Neural progenitor cell (in vitro differentiated cells): Measurements from ENCODE around the gene LRRC8E. TPM values are rescaled to one million over a fixed set of nuclear protein-coding genes. Genes with fewer than 3 reads are reported as not detected.

Source experiments
- DNase-seq: peaks from one replicate; pipeline ENCODE4 v3.0.0-alpha.2; 2016; ENCODE audit warnings: low spot score
- H2AFZ ChIP-seq: fragments of 200-600 bp; sonication (generic); replicated peaks from 2 replicates; pipeline ENCODE4 v1.6.1; 2016; ENCODE audit warnings: antibody characterized with exemption
- H3F3A ChIP-seq: fragments of 200-600 bp; sonication (generic); 2 replicates; pipeline ENCODE4 v1.6.1; 2016; ENCODE audit warnings: antibody characterized with exemption, low read depth
- H3K27ac ChIP-seq: fragments of 200-600 bp; sonication (generic); 2 replicates; pipeline ENCODE4 v1.5.1; 2016; ENCODE audit warnings: mild to moderate bottlenecking
- H3K27me3 ChIP-seq: fragments of 200-600 bp; sonication (generic); 2 replicates; pipeline ENCODE4 v1.6.1; 2016; ENCODE audit warnings: mild to moderate bottlenecking, moderate library complexity
- H3K36me3 ChIP-seq: fragments of 200-600 bp; sonication (generic); 2 replicates; pipeline ENCODE4 v1.5.1; 2016
- H3K4me1 ChIP-seq: fragments of 200-600 bp; sonication (generic); 2 replicates; pipeline ENCODE4 v1.6.1; 2016; ENCODE audit warnings: mixed run types
- H3K4me2 ChIP-seq: fragments of 200-600 bp; sonication (generic); 2 replicates; pipeline ENCODE4 v1.6.1; 2016
- H3K4me3 ChIP-seq: fragments of 200-600 bp; sonication (generic); 2 replicates; pipeline ENCODE4 v1.5.1; 2016
- H3K79me2 ChIP-seq: fragments of 200-600 bp; sonication (generic); 2 replicates; pipeline ENCODE4 v1.6.1; 2016; ENCODE audit warnings: low read depth
- H3K9ac ChIP-seq: fragments of 200-600 bp; sonication (generic); 2 replicates; pipeline ENCODE4 v1.6.1; 2016
- H3K9me3 ChIP-seq: fragments of 200-600 bp; sonication (generic); 2 replicates; pipeline ENCODE4 v1.5.1; 2016; ENCODE audit warnings: low read depth
- H4K20me1 ChIP-seq: fragments of 200-600 bp; sonication (generic); 2 replicates; pipeline ENCODE4 v1.6.1; 2016; ENCODE audit warnings: low read depth
- H3K27ac Mint-ChIP-seq: 3 replicates; pipeline ENCODE4 v1.8.0; 2021; ENCODE audit warnings: mixed read lengths
- H3K27me3 Mint-ChIP-seq: 2 replicates; pipeline ENCODE4 v1.8.0; 2022; ENCODE audit warnings: low read depth, mild to moderate bottlenecking, inconsistent platforms, moderate library complexity, mixed read lengths; ENCODE audit not compliant: insufficient read depth
- H3K36me3 Mint-ChIP-seq: 3 replicates; pipeline ENCODE4 v1.8.0; 2021; ENCODE audit warnings: mixed read lengths
- H3K4me1 Mint-ChIP-seq: 3 replicates; pipeline ENCODE4 v1.8.0; 2021; ENCODE audit warnings: mixed read lengths
- H3K4me3 Mint-ChIP-seq: 3 replicates; pipeline ENCODE4 v1.8.0; 2021; ENCODE audit warnings: mild to moderate bottlenecking, moderate library complexity, mixed read lengths
- H3K9me3 Mint-ChIP-seq: 3 replicates; pipeline ENCODE4 v1.8.0; 2020; ENCODE audit warnings: mixed read lengths
- EZH2 ChIP-seq: fragments of 200-600 bp; sonication (generic); IDR thresholded peaks from 2 replicates; pipeline ENCODE4 v1.6.1; 2017; ENCODE audit warnings: antibody characterized with exemption, mild to moderate bottlenecking, moderate library complexity
- EZH2phosphoT487 ChIP-seq: fragments of 200-600 bp; sonication (generic); IDR thresholded peaks from 2 replicates; pipeline ENCODE4 v1.6.1; 2017; ENCODE audit warnings: antibody characterized with exemption
- total RNA-seq: library from RNA; depleted of rRNA; stranded (reverse); fragments of >200 nt; gene quantifications from 2 replicates; pipeline ENCODE4 v1.2.3, GENCODE V29; 2015; ENCODE audit warnings: low replicate concordance
- TF ChIP-seq, protein P1 (sequence below): fragments of 200-600 bp; sonication (generic); IDR thresholded peaks from 2 replicates; pipeline ENCODE4 v1.5.1; 2017; ENCODE audit warnings: antibody characterized with exemption, mild to moderate bottlenecking

The LRRC8E gene
- total RNA-seq, 1 donor from 2014 or later, result 1.2 TPM

DNA sequence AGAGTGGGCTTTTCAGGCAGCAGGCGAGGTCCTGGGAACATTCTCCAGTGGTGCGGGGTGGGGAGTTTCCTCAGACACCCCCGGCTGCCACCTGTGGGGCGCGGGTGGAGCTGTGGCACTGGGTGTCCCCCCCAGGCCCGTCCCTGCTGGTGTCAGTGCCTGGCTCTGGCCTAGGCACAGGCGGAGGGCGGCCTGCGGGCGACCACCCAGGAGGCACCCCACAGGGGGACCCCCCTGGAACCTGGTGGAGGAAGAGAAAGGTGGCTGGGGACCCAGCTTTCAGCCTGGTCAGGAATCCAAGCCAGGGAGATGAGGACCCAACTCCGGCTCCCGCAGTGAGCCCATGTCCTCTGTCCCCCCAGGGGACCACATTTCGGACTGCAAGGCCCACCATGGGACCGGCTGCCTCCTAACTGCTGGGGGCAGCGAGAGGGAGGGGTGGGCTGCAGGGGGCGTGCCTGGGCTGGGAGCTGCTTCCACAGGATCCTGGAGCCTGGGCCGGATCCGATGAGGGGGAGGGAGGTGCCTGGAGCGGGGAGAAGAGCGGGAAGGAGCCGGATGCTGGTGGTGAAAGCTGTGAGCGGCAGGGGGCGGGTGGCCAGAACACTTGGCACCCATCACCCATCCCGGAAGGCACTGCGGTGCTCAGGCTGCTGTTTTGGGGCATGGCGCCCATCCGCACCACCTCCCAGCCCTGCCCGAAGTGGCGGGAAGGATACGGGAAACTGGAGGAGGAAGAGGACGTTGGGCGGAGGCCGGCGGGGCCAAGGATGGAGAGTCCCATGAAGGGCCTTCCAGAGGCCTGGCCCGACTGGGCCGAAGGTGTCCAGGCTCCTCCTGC is 43.1 kb downstream of the LRRC8E start:
- H3K9ac ChIP-seq, result no peak overlapping the region
- TF ChIP-seq EZH2phosphoT487, result no peak
- TF ChIP-seq, protein P1, sequence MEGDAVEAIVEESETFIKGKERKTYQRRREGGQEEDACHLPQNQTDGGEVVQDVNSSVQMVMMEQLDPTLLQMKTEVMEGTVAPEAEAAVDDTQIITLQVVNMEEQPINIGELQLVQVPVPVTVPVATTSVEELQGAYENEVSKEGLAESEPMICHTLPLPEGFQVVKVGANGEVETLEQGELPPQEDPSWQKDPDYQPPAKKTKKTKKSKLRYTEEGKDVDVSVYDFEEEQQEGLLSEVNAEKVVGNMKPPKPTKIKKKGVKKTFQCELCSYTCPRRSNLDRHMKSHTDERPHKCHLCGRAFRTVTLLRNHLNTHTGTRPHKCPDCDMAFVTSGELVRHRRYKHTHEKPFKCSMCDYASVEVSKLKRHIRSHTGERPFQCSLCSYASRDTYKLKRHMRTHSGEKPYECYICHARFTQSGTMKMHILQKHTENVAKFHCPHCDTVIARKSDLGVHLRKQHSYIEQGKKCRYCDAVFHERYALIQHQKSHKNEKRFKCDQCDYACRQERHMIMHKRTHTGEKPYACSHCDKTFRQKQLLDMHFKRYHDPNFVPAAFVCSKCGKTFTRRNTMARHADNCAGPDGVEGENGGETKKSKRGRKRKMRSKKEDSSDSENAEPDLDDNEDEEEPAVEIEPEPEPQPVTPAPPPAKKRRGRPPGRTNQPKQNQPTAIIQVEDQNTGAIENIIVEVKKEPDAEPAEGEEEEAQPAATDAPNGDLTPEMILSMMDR, result no peak
- no peak for TF ChIP-seq EZH2
- no peaks in the 10 kb centered on the region for H3K27me3 ChIP-seq
- no peak overlapping the region for H3K4me3 Mint-ChIP-seq
- no peaks in the 10 kb centered on the region for H3K4me1 ChIP-seq
- H3K9me3 Mint-ChIP-seq, result no peaks in the 10 kb centered on the region
- peaks cover 4% of the 10 kb centered on the region for H3K27me3 Mint-ChIP-seq
- no peak overlapping the region for H3K27ac ChIP-seq
- H2AFZ ChIP-seq, result no peak overlapping the region
- peaks cover 6% of the 10 kb centered on the region for H3K36me3 Mint-ChIP-seq
- peaks cover 23% of the 10 kb centered on the region for H3F3A ChIP-seq
- DNase-seq, result no peak
- H3K36me3 ChIP-seq, result no peaks in the 10 kb centered on the region
- H3K4me1 Mint-ChIP-seq, result peaks cover 12% of the 10 kb centered on the region
- H3K79me2 ChIP-seq, result no peaks in the 10 kb centered on the region
- H3K4me3 ChIP-seq, result no peak overlapping the region
- no peaks in the 10 kb centered on the region for H3K9me3 ChIP-seq
- no peak overlapping the region for H3K4me2 ChIP-seq
- peaks cover 19% of the 10 kb centered on the region for H4K20me1 ChIP-seq
- H3K27ac Mint-ChIP-seq, result no peak overlapping the region

DNA sequence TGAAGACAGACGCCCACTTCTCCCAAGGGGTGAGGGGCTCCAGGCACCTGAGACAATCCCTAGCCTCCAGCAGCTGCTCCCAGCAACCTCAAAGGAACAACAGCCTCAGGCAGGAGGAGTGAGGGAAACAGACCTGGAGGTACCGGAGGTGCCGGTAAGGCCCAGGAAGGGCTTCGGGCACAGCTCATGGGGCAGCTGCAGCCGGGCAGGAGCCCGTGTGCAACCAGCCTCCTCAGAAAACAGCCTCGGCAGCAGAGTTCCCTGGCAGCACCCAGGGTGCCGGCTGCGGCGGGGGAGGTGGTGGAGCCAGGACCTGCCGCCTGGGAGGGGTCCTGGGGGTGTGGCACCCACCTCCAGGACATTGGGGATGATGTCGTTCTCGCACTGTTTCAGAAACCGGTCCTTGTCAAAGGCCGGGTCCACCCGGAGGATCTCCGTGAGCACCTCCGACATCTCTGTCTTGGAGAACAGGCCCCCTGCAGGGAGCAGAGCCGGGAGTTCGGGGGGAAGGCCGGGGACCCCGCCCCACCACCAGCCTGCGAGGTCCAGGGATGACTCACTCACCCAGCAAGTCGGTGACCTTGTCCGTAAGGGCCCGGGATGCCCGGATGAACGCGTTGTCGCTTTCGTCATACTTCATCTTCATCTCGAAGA is 44.1 kb downstream of the LRRC8E start:
- H3K4me1 ChIP-seq, result no peaks in the 10 kb centered on the region
- H3K9me3 ChIP-seq, result no peaks in the 10 kb centered on the region
- peaks cover 10% of the 10 kb centered on the region for H3K4me1 Mint-ChIP-seq
- H3K27me3 ChIP-seq, result no peaks in the 10 kb centered on the region
- H3F3A ChIP-seq, result peaks cover 14% of the 10 kb centered on the region
- no peak overlapping the region for H3K27ac ChIP-seq
- H2AFZ ChIP-seq, result no peak overlapping the region
- no peak for DNase-seq
- H4K20me1 ChIP-seq, result peaks cover 10% of the 10 kb centered on the region
- H3K9ac ChIP-seq, result no peak overlapping the region
- H3K4me3 ChIP-seq, result no peak overlapping the region
- H3K79me2 ChIP-seq, result no peaks in the 10 kb centered on the region
- peaks cover 2% of the 10 kb centered on the region for H3K27me3 Mint-ChIP-seq
- H3K9me3 Mint-ChIP-seq, result no peaks in the 10 kb centered on the region
- H3K4me2 ChIP-seq, result no peak overlapping the region
- TF ChIP-seq, protein P1, result no peak
- TF ChIP-seq EZH2phosphoT487, result no peak
- H3K36me3 ChIP-seq, result no peaks in the 10 kb centered on the region
- no peak overlapping the region for H3K4me3 Mint-ChIP-seq
- no peak overlapping the region for H3K27ac Mint-ChIP-seq
- H3K36me3 Mint-ChIP-seq, result peaks cover 4% of the 10 kb centered on the region

DNA sequence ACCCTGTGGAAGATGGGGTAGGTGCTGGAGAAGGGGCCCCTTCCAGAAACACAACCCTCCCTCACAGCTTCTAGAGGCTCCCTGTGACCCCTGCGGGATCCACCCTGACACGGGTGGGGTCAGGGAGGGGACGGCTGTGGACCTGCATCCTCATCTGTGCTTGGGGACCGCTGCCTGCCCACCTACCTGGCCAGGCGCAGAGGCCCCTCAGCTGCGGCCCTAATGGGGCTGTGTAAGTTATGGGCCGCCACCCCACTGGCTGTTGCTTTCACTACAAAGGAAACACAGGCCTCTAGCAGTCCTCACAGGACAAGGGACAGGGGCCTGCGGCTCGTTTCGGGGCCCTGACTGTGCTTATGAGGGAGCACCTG is 44.6 kb downstream of the LRRC8E start:
- Histone ChIP-seq H3K27me3 (no peaks in the 10 kb centered on the region), H2AFZ (no peak overlapping the region), H3F3A (peaks cover 14% of the 10 kb centered on the region), H3K4me1 (no peaks in the 10 kb centered on the region), H3K4me3 (no peak overlapping the region), H3K9me3 (no peaks in the 10 kb centered on the region), H4K20me1 (peaks cover 5% of the 10 kb centered on the region), H3K79me2 (peaks cover 4% of the 10 kb centered on the region), H3K9ac (no peak overlapping the region), H3K4me2 (no peak overlapping the region), H3K36me3 (no peaks in the 10 kb centered on the region), H3K27ac (no peak overlapping the region)
- Mint-ChIP-seq H3K27me3 (peaks cover 2% of the 10 kb centered on the region), H3K4me3 (no peak overlapping the region), H3K27ac (no peak overlapping the region), H3K4me1 (peaks cover 10% of the 10 kb centered on the region), H3K9me3 (no peaks in the 10 kb centered on the region), H3K36me3 (peaks cover 5% of the 10 kb centered on the region)
- DNase-seq, result no peak
- TF ChIP-seq EZH2 (no peak), EZH2phosphoT487 (no peak)
- TF ChIP-seq, protein P1, result no peak
